Muscle layer of duodenum (tissue), 2 donors: Measurements from ENCODE around the gene ITCH.

Source experiments
- H3K27ac ChIP-seq: one replicate; pipeline ENCODE4 v1.7.0; 2013; ENCODE audit warnings: mild to moderate bottlenecking, low read length
- H3K27me3 ChIP-seq: one replicate; pipeline ENCODE4 v1.7.0; 2013; ENCODE audit warnings: low read depth, mild to moderate bottlenecking, control low read depth, low read length
- H3K36me3 ChIP-seq, 2 donors: one replicate each; pipeline ENCODE4 v1.7.0; 2013; ENCODE audit warnings: low read length in 2 of 2, control low read depth in 1 of 2, mild to moderate bottlenecking in 1 of 2; ENCODE audit not compliant: insufficient read depth in 2 of 2, control insufficient read depth in 1 of 2
- H3K4me1 ChIP-seq, 2 donors: one replicate each; pipeline ENCODE4 v1.7.0; 2013; ENCODE audit warnings: low read length in 2 of 2, mild to moderate bottlenecking in 2 of 2, control low read depth in 1 of 2, moderate library complexity in 1 of 2; ENCODE audit not compliant: insufficient read depth in 2 of 2, control insufficient read depth in 1 of 2
- H3K4me3 ChIP-seq, 2 donors: one replicate each; pipeline ENCODE4 v1.7.0; 2013; ENCODE audit warnings: low read length in 2 of 2, low read depth in 1 of 2, mild to moderate bottlenecking in 1 of 2
- H3K9me3 ChIP-seq, 2 donors: one replicate each; pipeline ENCODE4 v1.7.0; 2013; ENCODE audit warnings: low read length in 2 of 2, control low read depth in 1 of 2, mild to moderate bottlenecking in 1 of 2; ENCODE audit not compliant: control insufficient read depth in 1 of 2
- donor health status: healthy.

The ITCH gene

GRCh38 chr20:34528921-34529297 lies 165.8 kb downstream of the ITCH start:
- Histone ChIP-seq H3K36me3 (peaks cover 38 to 50% of the 10 kb centered on the region in 2 donors), H3K27ac (no peak overlapping the region), H3K4me1 (peaks cover 13 to 42% of the 10 kb centered on the region in 2 donors), H3K27me3 (no peaks in the 10 kb centered on the region), H3K9me3 (no peaks in the 10 kb centered on the region), H3K4me3 (no peak overlapping the region)

DNA sequence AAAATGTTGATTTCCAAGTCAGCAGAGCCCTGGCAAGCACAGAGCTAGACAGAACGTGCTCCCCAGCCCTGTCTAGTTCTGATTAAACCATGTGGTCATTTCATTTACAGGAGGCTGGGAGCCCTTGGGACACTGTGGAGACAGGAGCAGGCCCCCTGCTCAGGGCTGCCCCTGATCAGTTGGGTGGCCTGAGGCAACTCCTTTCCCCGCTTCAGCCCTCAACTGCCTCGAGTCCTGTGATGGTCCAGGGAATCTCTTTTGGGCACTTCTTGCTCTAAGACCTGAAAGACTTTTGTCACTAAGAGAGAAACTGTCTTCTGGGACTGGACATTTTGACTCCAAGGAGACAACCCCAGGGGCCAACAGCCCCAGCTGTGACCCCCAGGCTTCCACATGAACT lies 166.7 kb downstream of the ITCH start:
- Histone ChIP-seq H3K4me1 (peaks cover 13 to 37% of the 10 kb centered on the region in 2 donors), H3K36me3 (peaks cover 45 to 58% of the 10 kb centered on the region in 2 donors), H3K27ac (no peak overlapping the region)

DNA sequence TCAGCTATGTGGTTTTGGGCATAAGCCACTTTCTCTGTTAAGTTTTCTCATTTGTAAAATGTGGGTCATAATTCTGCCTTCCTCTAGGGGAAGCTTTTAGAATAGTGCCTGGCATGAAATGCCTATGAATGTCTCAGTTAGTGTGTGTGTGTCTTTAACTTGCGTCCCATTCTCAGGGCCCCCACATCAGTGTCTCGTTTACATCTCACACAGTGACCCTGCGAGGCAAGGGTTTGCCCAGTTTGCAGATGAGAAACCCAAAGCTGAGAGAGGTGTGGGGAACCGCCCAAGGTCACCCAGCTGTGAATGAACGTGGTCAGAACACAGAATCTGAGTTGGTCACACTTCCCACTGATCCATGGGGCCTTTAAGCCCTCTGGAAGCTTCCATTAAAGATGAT lies 167.3 kb downstream of the ITCH start:
- H3K4me3 ChIP-seq, result no peak overlapping the region
- H3K27me3 ChIP-seq, result no peaks in the 10 kb centered on the region
- no peak overlapping the region for H3K27ac ChIP-seq
- peaks cover 51 to 64% of the 10 kb centered on the region in 2 donors for H3K36me3 ChIP-seq
- H3K4me1 ChIP-seq, result peaks cover 11 to 32% of the 10 kb centered on the region in 2 donors
- no peaks in the 10 kb centered on the region for H3K9me3 ChIP-seq

More for the DNA sequence above, 166.7 kb downstream of the ITCH start:
- no peaks in the 10 kb centered on the region for H3K27me3 ChIP-seq
- H3K9me3 ChIP-seq, result no peaks in the 10 kb centered on the region
- no peak overlapping the region for H3K4me3 ChIP-seq

- Histone ChIP-seq H3K27me3 (no peaks in the 10 kb centered on the region), H3K27ac (no peak overlapping the region), H3K9me3 (no peaks in the 10 kb centered on the region), H3K4me3 (no peak overlapping the region), H3K36me3 (peaks cover 60 to 72% of the 10 kb centered on the region in 2 donors), H3K4me1 (peaks cover under 1 to 19% of the 10 kb centered on the region in 2 donors)
Observed at GRCh38 chr20:34531608-34532265, 168.7 kb downstream of the ITCH start.

- Histone ChIP-seq H3K27ac (no peak overlapping the region), H3K36me3 (peaks cover 60 to 72% of the 10 kb centered on the region in 2 donors), H3K27me3 (no peaks in the 10 kb centered on the region), H3K9me3 (no peaks in the 10 kb centered on the region), H3K4me1 (peaks cover 0 to 15% of the 10 kb centered on the region in 2 donors), H3K4me3 (no peak overlapping the region)
Observed at GRCh38 chr20:34532320-34532719, 169.2 kb downstream of the ITCH start.

GRCh38 chr20:34532756-34533155 lies 169.7 kb downstream of the ITCH start:
- Histone ChIP-seq H3K9me3 (no peaks in the 10 kb centered on the region), H3K4me3 (no peak overlapping the region), H3K27ac (no peak overlapping the region), H3K27me3 (no peaks in the 10 kb centered on the region), H3K4me1 (peaks cover 0 to 15% of the 10 kb centered on the region in 2 donors), H3K36me3 (peaks cover 60 to 72% of the 10 kb centered on the region in 2 donors)

DNA sequence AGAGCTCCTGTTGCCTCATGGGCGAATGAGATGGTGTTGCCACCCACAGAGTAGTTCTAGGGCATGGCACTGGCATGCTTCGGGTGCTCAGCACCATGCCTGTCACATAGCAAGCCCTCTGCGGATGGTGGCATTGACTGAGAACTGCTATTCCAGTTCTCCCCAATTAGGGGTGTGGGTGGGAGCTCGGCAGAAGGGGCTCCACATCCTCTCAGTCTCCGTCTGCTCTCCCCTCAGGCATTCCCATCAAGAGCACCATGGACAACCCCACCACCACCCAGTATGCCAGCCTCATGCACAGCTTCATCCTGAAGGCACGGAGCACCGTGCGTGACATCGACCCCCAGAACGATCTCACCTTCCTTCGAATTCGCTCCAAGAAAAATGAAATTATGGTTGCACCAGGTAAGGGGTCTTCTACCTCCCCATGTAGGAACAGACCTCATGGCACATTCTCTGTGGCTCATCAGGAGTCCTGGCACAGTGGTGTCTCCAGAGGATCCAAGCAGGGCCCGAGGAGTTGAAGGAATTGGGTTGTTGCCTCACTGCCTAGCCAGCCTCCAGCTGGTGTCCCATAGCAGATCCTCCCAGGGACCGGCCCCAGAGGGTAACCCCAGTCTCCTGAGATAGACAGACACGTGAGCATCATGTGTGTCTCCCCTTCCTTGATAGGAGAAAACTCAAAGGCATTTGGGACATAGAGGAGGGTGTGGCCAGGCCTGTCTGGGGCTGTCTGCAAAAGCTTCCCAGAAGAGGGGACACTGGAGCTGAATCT lies 171.5 kb downstream of the ITCH start:
- H3K27me3 ChIP-seq, result no peaks in the 10 kb centered on the region
- H3K9me3 ChIP-seq, result no peaks in the 10 kb centered on the region
- peaks cover 0 to 6% of the 10 kb centered on the region in 2 donors for H3K4me1 ChIP-seq
- H3K27ac ChIP-seq, result no peak overlapping the region
- no peak overlapping the region for H3K4me3 ChIP-seq
- H3K36me3 ChIP-seq, result peaks cover 61 to 73% of the 10 kb centered on the region in 2 donors

GRCh38 chr20:34535301-34535840 lies 172.3 kb downstream of the ITCH start:
- Histone ChIP-seq H3K36me3 (peaks cover 54 to 75% of the 10 kb centered on the region in 2 donors), H3K9me3 (no peaks in the 10 kb centered on the region), H3K27ac (no peak overlapping the region), H3K27me3 (no peaks in the 10 kb centered on the region), H3K4me3 (no peak overlapping the region), H3K4me1 (peaks cover 0 to 6% of the 10 kb centered on the region in 2 donors)

DNA sequence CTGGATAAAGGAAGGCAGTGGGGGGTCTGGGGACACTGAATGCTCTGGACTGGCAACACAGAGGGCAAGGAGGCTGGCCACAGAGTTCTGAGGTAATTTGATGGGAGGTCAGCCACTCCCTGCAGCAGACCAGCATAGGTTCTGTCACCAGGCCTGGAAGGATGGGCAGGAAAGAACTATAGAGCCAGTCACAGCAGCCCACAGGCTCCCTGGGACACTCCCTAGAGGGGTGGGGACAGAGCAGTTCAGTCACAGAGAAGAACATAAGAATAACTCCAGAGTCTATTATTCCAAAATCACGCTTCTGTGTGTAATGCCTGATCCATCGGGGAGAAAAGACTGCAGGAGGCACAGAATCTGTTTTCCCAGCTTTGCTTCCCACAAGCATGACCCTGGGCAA lies 172.8 kb downstream of the ITCH start:
- H3K4me3 ChIP-seq, result no peak overlapping the region
- H3K9me3 ChIP-seq, result no peaks in the 10 kb centered on the region
- peaks cover 54 to 76% of the 10 kb centered on the region in 2 donors for H3K36me3 ChIP-seq
- peaks cover 0 to 6% of the 10 kb centered on the region in 2 donors for H3K4me1 ChIP-seq
- H3K27me3 ChIP-seq, result no peaks in the 10 kb centered on the region
- no peak overlapping the region for H3K27ac ChIP-seq

- H3K4me3 ChIP-seq, result no peak overlapping the region
- H3K9me3 ChIP-seq, result no peaks in the 10 kb centered on the region
- H3K27me3 ChIP-seq, result no peaks in the 10 kb centered on the region
- H3K27ac ChIP-seq, result no peak overlapping the region
- H3K36me3 ChIP-seq, result peaks cover 52 to 81% of the 10 kb centered on the region in 2 donors
- H3K4me1 ChIP-seq, result peaks cover 0 to 4% of the 10 kb centered on the region in 2 donors
Observed at GRCh38 chr20:34536798-34537394, 173.8 kb downstream of the ITCH start.

GRCh38 chr20:34537651-34538050 lies 174.6 kb downstream of the ITCH start:
- peaks cover 47 to 76% of the 10 kb centered on the region in 2 donors for H3K36me3 ChIP-seq
- H3K27ac ChIP-seq, result no peak overlapping the region

More at GRCh38 chr20:34537651-34538050, 174.6 kb downstream of the ITCH start:
- H3K4me3 ChIP-seq, result no peak overlapping the region
- no peaks in the 10 kb centered on the region for H3K4me1 ChIP-seq
- no peaks in the 10 kb centered on the region for H3K27me3 ChIP-seq
- H3K9me3 ChIP-seq, result no peaks in the 10 kb centered on the region
